Keratinocyte (primary cell): ENCODE results near the gene CDKAL1. TPM values are rescaled to one million over a fixed set of nuclear protein-coding genes. Genes with fewer than 3 reads are reported as not detected.
A peak's percentile ranks its signal among the peaks of the same experiment; 100 is the strongest.

Experiments used
- DNase-seq: peaks from one replicate; pipeline ENCODE4 v3.0.0-alpha.2; 2011; ENCODE audit warnings: low read depth, missing footprints, low spot score
- FAIRE-seq: peaks from 2 replicates; lab custom pipeline; 2011; peaks lifted over from hg19 to GRCh38; lab: Jason Lieb, UNC
- H2AFZ ChIP-seq: 2 replicates; pipeline ENCODE4 v1.6.0; 2012; ENCODE audit warnings: low read length, control low read depth, inconsistent platforms; ENCODE audit not compliant: control insufficient read depth
- H3K27ac ChIP-seq: 2 replicates; pipeline ENCODE4 v1.5.1; 2011; ENCODE audit warnings: low read length; ENCODE audit not compliant: control insufficient read depth, insufficient read depth
- H3K27me3 ChIP-seq: 3 replicates; pipeline ENCODE4 v1.6.0; 2011; ENCODE audit warnings: low read length; ENCODE audit not compliant: control insufficient read depth, insufficient read depth; ENCODE audit errors: extremely low read depth
- H3K36me3 ChIP-seq, 2 experiments: 2 replicates in 1 of 2; 3 replicates in 1 of 2; pipeline ENCODE4 v1.5.1; 2011; ENCODE audit warnings: low read length in 2 of 2, mild to moderate bottlenecking in 1 of 2; ENCODE audit not compliant: control insufficient read depth in 2 of 2, insufficient read depth in 2 of 2; ENCODE audit errors: extremely low read depth in 1 of 2
- H3K4me1 ChIP-seq: 3 replicates; pipeline ENCODE4 v1.5.1; 2011; ENCODE audit warnings: low read length; ENCODE audit not compliant: control insufficient read depth, insufficient read depth; ENCODE audit errors: extremely low read depth
- H3K4me2 ChIP-seq: 3 replicates; pipeline ENCODE4 v1.6.0; 2011; ENCODE audit warnings: low read depth, low read length; ENCODE audit not compliant: control insufficient read depth, insufficient read depth; ENCODE audit errors: extremely low read depth
- H3K4me3 ChIP-seq, 3 experiments: fragments of 200-600 bp in 1 of 3; sonication (generic) in 1 of 3; 2 replicates in 2 of 3; 3 replicates in 1 of 3; pipeline ENCODE4 v1.5.1; 2011 to 2016; ENCODE audit warnings: low read length in 3 of 3, mild to moderate bottlenecking in 3 of 3, control low read depth in 2 of 3, inconsistent platforms in 1 of 3, low read depth in 1 of 3, mixed read lengths in 1 of 3, mixed run types in 1 of 3, moderate library complexity in 1 of 3; ENCODE audit not compliant: control insufficient read depth in 2 of 3, insufficient read depth in 2 of 3; ENCODE audit errors: extremely low read depth in 1 of 3
- H3K79me2 ChIP-seq: 2 replicates; pipeline ENCODE4 v1.6.0; 2012; ENCODE audit warnings: low read length; ENCODE audit not compliant: control insufficient read depth, insufficient read depth
- H3K9ac ChIP-seq: 3 replicates; pipeline ENCODE4 v1.6.0; 2011; ENCODE audit warnings: low read length; ENCODE audit not compliant: control insufficient read depth, insufficient read depth; ENCODE audit errors: extremely low read depth
- H3K9me1 ChIP-seq: 3 replicates; pipeline ENCODE4 v1.6.0; 2011; ENCODE audit warnings: low read length; ENCODE audit not compliant: control insufficient read depth, insufficient read depth; ENCODE audit errors: extremely low read depth
- H3K9me3 ChIP-seq: 2 replicates; pipeline ENCODE4 v1.5.1; 2012; ENCODE audit warnings: low read depth, low read length; ENCODE audit not compliant: control insufficient read depth
- H4K20me1 ChIP-seq: 3 replicates; pipeline ENCODE4 v1.6.0; 2011; ENCODE audit warnings: low read length; ENCODE audit not compliant: control insufficient read depth, insufficient read depth; ENCODE audit errors: extremely low read depth
- EZH2 ChIP-seq: IDR thresholded peaks from one replicate; pipeline ENCODE4 v1.6.1; 2012; ENCODE audit warnings: inconsistent platforms, mild to moderate bottlenecking, low read length, moderate library complexity
- dilution Hi-C: fragments of 300-500 bp; cut with MboI; formaldehyde crosslinking; loops from one replicate; pipeline ENCODE4 v1.7.0; 2020; ENCODE audit warnings: low sequenced_read_pairs; ENCODE audit not compliant: extremely low pct_ligation_motif_present
- polyA plus RNA-seq, 5 experiments: library from polyadenylated mRNA; depleted of rRNA in 3 of 5; stranded (reverse) in 3 of 5; stranded (forward) in 1 of 5; unstranded in 1 of 5; fragments of >200 nt; gene quantifications; 1 replicate in 1 of 5; 2 replicates in 3 of 5; 3 replicates in 1 of 5; pipeline versions ENCODE4 v1.2.1 to v1.2.3, GENCODE V29; 2011 to 2012; ENCODE audit warnings: missing spikeins in 2 of 5, low read depth in 1 of 5, low replicate concordance in 1 of 5
- TF ChIP-seq, protein P1 (sequence below), 3 experiments: IDR thresholded peaks in 1 of 3; conservative IDR thresholded peaks in 1 of 3; optimal IDR thresholded peaks in 1 of 3; 2 replicates in 2 of 3; 3 replicates in 1 of 3; pipeline versions ENCODE3 to v1.5.1; 2011; ENCODE audit warnings: low read length in 3 of 3, mild to moderate bottlenecking in 3 of 3, moderate library complexity in 2 of 3, control low read depth in 1 of 3, inconsistent platforms in 1 of 3; ENCODE audit not compliant: insufficient read depth in 2 of 3; ENCODE audit errors: extremely low read depth in 1 of 3

CDKAL1 gene
- polyA plus RNA-seq, 1 donor (not counting 4 experiments of a cell fraction or from before 2014, with no cell fraction given): 5.6 TPM

DNA sequence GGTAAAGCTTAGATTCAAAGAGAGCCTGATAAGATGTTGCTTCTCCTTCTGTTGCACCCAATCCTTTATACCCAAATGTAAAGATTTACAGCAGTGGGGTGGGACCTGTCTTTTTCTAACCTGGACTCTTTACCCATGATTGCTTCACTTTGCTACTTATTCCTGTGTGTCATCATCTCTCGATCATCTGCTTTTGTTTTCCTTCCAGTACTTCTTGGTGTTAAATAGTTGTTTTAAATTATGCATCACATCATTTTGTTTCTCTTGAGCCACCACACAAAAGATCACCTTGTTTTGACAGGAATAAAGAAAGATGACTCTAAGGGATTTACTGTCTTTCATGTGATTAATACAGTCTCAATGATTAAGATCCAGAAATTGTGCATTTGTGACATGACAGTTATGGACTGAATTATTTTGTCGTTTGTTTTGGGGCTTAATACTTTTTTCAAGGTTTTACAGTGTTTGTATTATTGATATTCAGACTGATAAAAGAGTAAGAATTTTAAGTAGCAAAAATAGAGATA, 123.1 kb downstream of the CDKAL1 start:
- Histone ChIP-seq H3K27ac (peak overlapping the region; percentile 8), H3K27me3 (no peaks in the 10 kb centered on the region), H3K9me3 (no peaks in the 10 kb centered on the region), H3K4me2 (peak overlapping the region; percentile 31), H4K20me1 (no peaks in the 10 kb centered on the region), H3K4me3 (no peak overlapping the region), H2AFZ (no peak overlapping the region), H3K9ac (no peak overlapping the region), H3K9me1 (no peaks in the 10 kb centered on the region), H3K79me2 (no peaks in the 10 kb centered on the region), H3K36me3 (no peaks in the 10 kb centered on the region), H3K4me1 (peaks cover 48% of the 10 kb centered on the region)
- dilution Hi-C loops: no loop called here
- DNase-seq (no peak), FAIRE-seq (no peak)
- TF ChIP-seq, protein P1, sequence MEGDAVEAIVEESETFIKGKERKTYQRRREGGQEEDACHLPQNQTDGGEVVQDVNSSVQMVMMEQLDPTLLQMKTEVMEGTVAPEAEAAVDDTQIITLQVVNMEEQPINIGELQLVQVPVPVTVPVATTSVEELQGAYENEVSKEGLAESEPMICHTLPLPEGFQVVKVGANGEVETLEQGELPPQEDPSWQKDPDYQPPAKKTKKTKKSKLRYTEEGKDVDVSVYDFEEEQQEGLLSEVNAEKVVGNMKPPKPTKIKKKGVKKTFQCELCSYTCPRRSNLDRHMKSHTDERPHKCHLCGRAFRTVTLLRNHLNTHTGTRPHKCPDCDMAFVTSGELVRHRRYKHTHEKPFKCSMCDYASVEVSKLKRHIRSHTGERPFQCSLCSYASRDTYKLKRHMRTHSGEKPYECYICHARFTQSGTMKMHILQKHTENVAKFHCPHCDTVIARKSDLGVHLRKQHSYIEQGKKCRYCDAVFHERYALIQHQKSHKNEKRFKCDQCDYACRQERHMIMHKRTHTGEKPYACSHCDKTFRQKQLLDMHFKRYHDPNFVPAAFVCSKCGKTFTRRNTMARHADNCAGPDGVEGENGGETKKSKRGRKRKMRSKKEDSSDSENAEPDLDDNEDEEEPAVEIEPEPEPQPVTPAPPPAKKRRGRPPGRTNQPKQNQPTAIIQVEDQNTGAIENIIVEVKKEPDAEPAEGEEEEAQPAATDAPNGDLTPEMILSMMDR (optimal IDR thresholded peaks at IDR 0.05 in 1 of 3, IDR thresholded peaks at IDR 0.05 in 1 of 3, conservative IDR thresholded peaks at IDR 0.05 in 1 of 3; ENCODE audit: extremely low read depth in 1 of 3, insufficient read depth in 2 of 3, low read length in 3 of 3): no peak
- no peak for TF ChIP-seq EZH2

DNA sequence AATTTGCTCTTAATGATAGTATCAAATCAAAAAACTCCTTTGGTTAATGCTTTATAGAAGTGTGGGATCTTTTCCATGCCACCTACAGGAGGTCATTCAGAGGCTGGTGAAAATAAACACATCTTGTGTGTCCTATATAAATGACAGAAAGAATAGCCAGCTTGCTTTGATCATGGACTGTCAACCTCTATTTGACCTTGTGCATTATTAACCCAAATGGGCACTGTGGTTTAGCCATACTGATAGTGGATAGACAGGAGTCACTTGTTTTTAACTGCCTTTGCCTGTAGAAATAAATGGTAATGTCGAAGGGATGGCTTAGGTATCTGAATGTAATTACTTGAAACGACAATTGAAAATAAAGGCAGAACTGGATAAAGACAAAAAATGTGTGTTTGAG, 123.8 kb downstream of the CDKAL1 start:
- H3K27me3 ChIP-seq: no peaks in the 10 kb centered on the region

More for the DNA sequence above, 123.8 kb downstream of the CDKAL1 start:
- no peak for FAIRE-seq
- Histone ChIP-seq H3K4me3 (no peak overlapping the region), H3K4me2 (no peak overlapping the region), H3K4me1 (peaks cover 44% of the 10 kb centered on the region), H3K9me1 (no peaks in the 10 kb centered on the region), H3K36me3 (no peaks in the 10 kb centered on the region), H3K9me3 (no peaks in the 10 kb centered on the region), H4K20me1 (no peaks in the 10 kb centered on the region), H3K79me2 (no peaks in the 10 kb centered on the region), H2AFZ (no peak overlapping the region), H3K9ac (no peak overlapping the region), H3K27ac (no peak overlapping the region)
- no peak for DNase-seq
- TF ChIP-seq, protein P1 (optimal IDR thresholded peaks at IDR 0.05 in 1 of 3, IDR thresholded peaks at IDR 0.05 in 1 of 3, conservative IDR thresholded peaks at IDR 0.05 in 1 of 3; ENCODE audit: extremely low read depth in 1 of 3, insufficient read depth in 2 of 3, low read length in 3 of 3): no peak
- no peak for TF ChIP-seq EZH2
- dilution Hi-C loops: no loop called here
